ENCODE data around the gene OR14J1.

GRCh38 chr6:29255530-29255929 lies 46.0 kb upstream of the OR14J1 start:
- TF ChIP-seq CTCF (conservative IDR thresholded peaks at IDR 0.05; ENCODE audit: low read length) (no peak), EZH2phosphoT487 (IDR thresholded peaks at IDR 0.05; ENCODE audit: borderline replicate concordance) (no peak)
